GM18520 (cell line): ENCODE results near the gene DOCK8.

ENCODE experiments used
- ATAC-seq: cut with Tn5 transposase; IDR thresholded peaks from one replicate; pipeline ENCODE4 v1.9.1; 2021; ENCODE audit not compliant: unreplicated experiment

The DOCK8 gene

GRCh38 chr9:357560-357959, 142.9 kb downstream of the DOCK8 start:
- ATAC-seq, result no peak

GRCh38 chr9:362561-363273, 148.1 kb downstream of the DOCK8 start:
- no peak for ATAC-seq

GRCh38 chr9:363274-363612, 148.6 kb downstream of the DOCK8 start:
- ATAC-seq, result no peak

GRCh38 chr9:365436-365835, 150.8 kb downstream of the DOCK8 start:
- no peak for ATAC-seq

- no peak for ATAC-seq
Measured at GRCh38 chr9:366620-367019, 152.0 kb downstream of the DOCK8 start.

GRCh38 chr9:370086-370485, 155.4 kb downstream of the DOCK8 start:
- ATAC-seq, result no peak

GRCh38 chr9:371349-371748, 156.7 kb downstream of the DOCK8 start:
- no peak for ATAC-seq

- no peak for ATAC-seq
Measured at GRCh38 chr9:372128-372527, 157.5 kb downstream of the DOCK8 start.

GRCh38 chr9:373759-374206, 159.1 kb downstream of the DOCK8 start:
- no peak for ATAC-seq

GRCh38 chr9:374736-375135, 160.1 kb downstream of the DOCK8 start:
- ATAC-seq, result no peak

GRCh38 chr9:376115-376514, 161.4 kb downstream of the DOCK8 start:
- no peak for ATAC-seq

- no peak for ATAC-seq
Measured at GRCh38 chr9:378263-378662, 163.6 kb downstream of the DOCK8 start.

- no peak for ATAC-seq
Measured at GRCh38 chr9:382383-382782, 167.7 kb downstream of the DOCK8 start.

- ATAC-seq, result no peak
Measured at GRCh38 chr9:385818-386398, 171.2 kb downstream of the DOCK8 start.

GRCh38 chr9:389159-389558, 174.5 kb downstream of the DOCK8 start:
- no peak for ATAC-seq

GRCh38 chr9:389758-390157, 175.1 kb downstream of the DOCK8 start:
- ATAC-seq, result no peak

GRCh38 chr9:392077-392804, 177.6 kb downstream of the DOCK8 start:
- no peak for ATAC-seq

- ATAC-seq, result no peak
Measured at GRCh38 chr9:394347-395052, 179.8 kb downstream of the DOCK8 start.

GRCh38 chr9:396396-396795, 181.7 kb downstream of the DOCK8 start:
- ATAC-seq, result no peak

GRCh38 chr9:398085-398484, 183.4 kb downstream of the DOCK8 start:
- ATAC-seq, result no peak

- ATAC-seq, result no peak
Measured at GRCh38 chr9:401223-401622, 186.6 kb downstream of the DOCK8 start.

- no peak for ATAC-seq
Measured at GRCh38 chr9:404234-404633, 189.6 kb downstream of the DOCK8 start.
